ENCODE data around the gene TXNIP. TPM values are rescaled to one million over a fixed set of nuclear protein-coding genes. Genes with fewer than 3 reads are reported as not detected.

TXNIP gene
- polyA plus RNA-seq, 1 donor: 607 TPM

GRCh38 chr1:145956361-145956760 is 40.0 kb downstream of the TXNIP start:
- Histone ChIP-seq H3K4me3 (ENCODE audit: low read length) (peak overlapping the region; percentile 53), H3K4me1 (ENCODE audit: control insufficient read depth, insufficient read depth, low read length) (peaks cover 8% of the 10 kb centered on the region), H3K27me3 (ENCODE audit: control insufficient read depth, insufficient read depth, low read length) (peaks cover 35% of the 10 kb centered on the region), H3K27ac (ENCODE audit: low read length) (peak overlapping the region; percentile 69), H3K9me3 (ENCODE audit: control insufficient read depth, low read depth, low read length) (peaks cover 2% of the 10 kb centered on the region), H3K36me3 (ENCODE audit: control insufficient read depth, insufficient read depth, low read length) (no peaks in the 10 kb centered on the region)
- DNase-seq: no peak

DNA sequence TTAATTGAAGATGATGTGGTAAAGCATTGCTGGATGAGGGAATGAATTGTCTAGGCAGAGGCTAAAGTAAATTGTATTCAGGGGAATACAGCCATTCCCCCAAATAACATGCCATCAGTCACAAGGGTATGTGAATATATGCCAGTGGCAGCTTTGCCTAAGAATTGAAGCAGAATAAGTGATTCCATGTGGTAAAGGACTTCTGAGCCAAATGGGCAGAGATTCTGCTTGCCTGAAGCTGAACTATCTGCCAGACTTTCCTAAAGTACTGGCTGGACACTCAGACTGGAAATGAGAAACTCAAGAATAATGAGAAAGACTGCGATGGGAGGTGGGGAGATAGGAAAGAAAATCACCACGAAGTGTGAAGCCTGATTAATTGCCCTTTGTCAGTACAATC is 40.9 kb downstream of the TXNIP start:
- no CpG with 5 or more reads among the region's 2 CpGs for WGBS (ENCODE audit: insufficient coverage, low lambda C conversion rate)
- Histone ChIP-seq H3K36me3 (ENCODE audit: control insufficient read depth, insufficient read depth, low read length) (no peaks in the 10 kb centered on the region), H3K9me3 (ENCODE audit: control insufficient read depth, low read depth, low read length) (peaks cover 1% of the 10 kb centered on the region), H3K27me3 (ENCODE audit: control insufficient read depth, insufficient read depth, low read length) (peaks cover 26% of the 10 kb centered on the region), H3K4me1 (ENCODE audit: control insufficient read depth, insufficient read depth, low read length) (no peaks in the 10 kb centered on the region), H3K27ac (ENCODE audit: low read length) (no peak overlapping the region), H3K4me3 (ENCODE audit: low read length) (no peak overlapping the region)
- DNase-seq: no peak

GRCh38 chr1:145953861-145954260 is 42.5 kb downstream of the TXNIP start:
- 73% methylated on average over 2 of the region's 6 CpGs for WGBS (ENCODE audit: insufficient coverage, low lambda C conversion rate)
- Histone ChIP-seq H3K27me3 (ENCODE audit: control insufficient read depth, insufficient read depth, low read length) (peaks cover 11% of the 10 kb centered on the region), H3K36me3 (ENCODE audit: control insufficient read depth, insufficient read depth, low read length) (no peaks in the 10 kb centered on the region), H3K4me1 (ENCODE audit: control insufficient read depth, insufficient read depth, low read length) (no peaks in the 10 kb centered on the region), H3K9me3 (ENCODE audit: control insufficient read depth, low read depth, low read length) (no peaks in the 10 kb centered on the region), H3K4me3 (ENCODE audit: low read length) (no peak overlapping the region), H3K27ac (ENCODE audit: low read length) (no peak overlapping the region)
- DNase-seq: no peak

DNA sequence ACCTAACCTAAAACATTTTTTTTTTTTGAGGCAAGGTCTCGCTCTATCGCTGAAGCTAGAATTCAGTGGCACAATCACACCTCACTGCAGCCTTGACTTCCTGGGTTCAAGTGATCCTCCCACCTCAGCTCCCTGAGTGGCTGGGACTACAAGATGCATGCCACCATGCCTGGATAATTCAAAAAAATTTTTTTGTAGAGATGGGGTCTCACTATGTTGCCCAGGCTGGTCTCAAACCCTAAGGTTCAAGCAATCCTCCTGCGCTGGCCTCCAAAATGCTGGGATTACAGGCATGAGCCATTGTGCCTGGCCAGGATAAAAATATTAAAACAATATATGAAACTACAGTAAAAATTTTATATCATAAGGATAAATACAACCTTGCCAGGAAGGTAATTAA is 43.5 kb downstream of the TXNIP start:
- no peaks in the 10 kb centered on the region for H3K36me3 ChIP-seq (ENCODE audit: control insufficient read depth, insufficient read depth, low read length)
- H3K27ac ChIP-seq (ENCODE audit: low read length): no peak overlapping the region
- H3K9me3 ChIP-seq (ENCODE audit: control insufficient read depth, low read depth, low read length): no peaks in the 10 kb centered on the region
- no peak for DNase-seq
- H3K27me3 ChIP-seq (ENCODE audit: control insufficient read depth, insufficient read depth, low read length): peaks cover 7% of the 10 kb centered on the region
- H3K4me1 ChIP-seq (ENCODE audit: control insufficient read depth, insufficient read depth, low read length): no peaks in the 10 kb centered on the region
- no CpG with 5 or more reads among the region's 3 CpGs for whole genome bisulfite sequencing (ENCODE audit: insufficient coverage, low lambda C conversion rate)
- H3K4me3 ChIP-seq (ENCODE audit: low read length): no peak overlapping the region

DNA sequence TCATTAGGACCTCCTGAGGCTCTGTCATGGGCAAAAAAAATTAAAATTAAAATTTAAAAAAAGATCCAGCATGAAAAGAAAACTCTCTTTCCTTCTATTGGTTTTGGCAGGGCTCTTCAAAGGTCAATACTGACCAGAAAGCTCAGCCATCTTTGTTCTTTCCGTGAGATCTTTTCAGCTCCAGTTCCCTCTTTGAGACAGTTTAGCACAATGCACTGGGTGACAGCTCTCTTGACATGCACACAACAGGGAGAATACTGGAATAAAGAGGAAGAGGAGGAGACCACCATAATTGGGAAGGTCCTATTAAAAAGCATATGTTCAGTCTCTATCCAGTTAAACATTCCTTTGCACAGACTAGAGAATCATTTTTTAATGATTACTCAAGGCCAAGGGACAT is 44.9 kb downstream of the TXNIP start:
- H3K27ac ChIP-seq (ENCODE audit: low read length): no peak overlapping the region
- H3K36me3 ChIP-seq (ENCODE audit: control insufficient read depth, insufficient read depth, low read length): peaks cover 2% of the 10 kb centered on the region
- no peaks in the 10 kb centered on the region for H3K9me3 ChIP-seq (ENCODE audit: control insufficient read depth, low read depth, low read length)
- no peak overlapping the region for H3K4me3 ChIP-seq (ENCODE audit: low read length)
- DNase-seq: no peak
- H3K4me1 ChIP-seq (ENCODE audit: control insufficient read depth, insufficient read depth, low read length): no peaks in the 10 kb centered on the region
- WGBS (ENCODE audit: insufficient coverage, low lambda C conversion rate): 100% methylated on average over 1 of the region's 1 CpG
- H3K27me3 ChIP-seq (ENCODE audit: control insufficient read depth, insufficient read depth, low read length): peaks cover 4% of the 10 kb centered on the region

GRCh38 chr1:145949219-145949618 is 47.2 kb downstream of the TXNIP start:
- H3K4me3 ChIP-seq (ENCODE audit: low read length): no peak overlapping the region
- no peak for DNase-seq
- peaks cover 2% of the 10 kb centered on the region for H3K36me3 ChIP-seq (ENCODE audit: control insufficient read depth, insufficient read depth, low read length)
- no peaks in the 10 kb centered on the region for H3K9me3 ChIP-seq (ENCODE audit: control insufficient read depth, low read depth, low read length)
- H3K27ac ChIP-seq (ENCODE audit: low read length): no peak overlapping the region
- H3K4me1 ChIP-seq (ENCODE audit: control insufficient read depth, insufficient read depth, low read length): no peaks in the 10 kb centered on the region
- H3K27me3 ChIP-seq (ENCODE audit: control insufficient read depth, insufficient read depth, low read length): no peaks in the 10 kb centered on the region
- 100% methylated on average over 2 of the region's 4 CpGs for WGBS (ENCODE audit: insufficient coverage, low lambda C conversion rate)

GRCh38 chr1:145947551-145947950 is 48.8 kb downstream of the TXNIP start:
- no CpG with 5 or more reads among the region's 4 CpGs for WGBS (ENCODE audit: insufficient coverage, low lambda C conversion rate)
- no peak overlapping the region for H3K4me3 ChIP-seq (ENCODE audit: low read length)

DNA sequence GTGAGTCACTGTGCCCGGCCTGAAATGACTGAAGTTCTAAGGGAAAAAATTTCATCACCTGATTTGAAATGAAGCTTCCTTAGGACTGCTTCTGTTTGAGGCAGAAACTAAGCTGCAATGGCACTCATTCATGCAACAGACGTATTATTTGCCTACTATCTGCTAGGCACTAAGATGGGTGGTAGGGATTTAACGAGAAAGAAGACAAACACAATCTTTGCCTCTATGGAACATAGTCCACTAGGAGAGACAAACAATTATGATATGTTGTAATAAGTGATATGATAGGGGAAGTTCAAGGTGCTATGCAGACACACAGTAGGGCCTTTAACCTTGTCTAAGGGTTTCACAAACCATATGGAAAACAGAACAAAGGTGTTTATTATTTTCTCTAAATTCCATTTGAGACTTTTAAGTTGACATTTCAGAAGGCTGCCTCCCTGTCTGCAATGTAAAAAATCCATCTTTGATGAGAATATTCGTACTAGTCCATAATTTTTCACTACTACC is 49.8 kb downstream of the TXNIP start:
- peak in 1 of 2 donors; percentile 58 for DNase-seq
- no peak overlapping the region for H3K27ac ChIP-seq (ENCODE audit: low read length)
- no peaks in the 10 kb centered on the region for H3K27me3 ChIP-seq (ENCODE audit: control insufficient read depth, insufficient read depth, low read length)
- H3K4me1 ChIP-seq (ENCODE audit: control insufficient read depth, insufficient read depth, low read length): no peaks in the 10 kb centered on the region
- peaks cover 8% of the 10 kb centered on the region for H3K36me3 ChIP-seq (ENCODE audit: control insufficient read depth, insufficient read depth, low read length)
- H3K9me3 ChIP-seq (ENCODE audit: control insufficient read depth, low read depth, low read length): no peaks in the 10 kb centered on the region
- no CpG with 5 or more reads among the region's 4 CpGs for WGBS (ENCODE audit: insufficient coverage, low lambda C conversion rate)
- no peak overlapping the region for H3K4me3 ChIP-seq (ENCODE audit: low read length)

More at GRCh38 chr1:145947551-145947950, 48.8 kb downstream of the TXNIP start:
- no peak overlapping the region for H3K27ac ChIP-seq (ENCODE audit: low read length)
- H3K27me3 ChIP-seq (ENCODE audit: control insufficient read depth, insufficient read depth, low read length): no peaks in the 10 kb centered on the region
- no peaks in the 10 kb centered on the region for H3K4me1 ChIP-seq (ENCODE audit: control insufficient read depth, insufficient read depth, low read length)
- no peaks in the 10 kb centered on the region for H3K9me3 ChIP-seq (ENCODE audit: control insufficient read depth, low read depth, low read length)
- H3K36me3 ChIP-seq (ENCODE audit: control insufficient read depth, insufficient read depth, low read length): peaks cover 7% of the 10 kb centered on the region
- no peak for DNase-seq

GRCh38 chr1:145944532-145944931 is 51.8 kb downstream of the TXNIP start:
- no peak overlapping the region for H3K4me3 ChIP-seq (ENCODE audit: low read length)
- no peaks in the 10 kb centered on the region for H3K4me1 ChIP-seq (ENCODE audit: control insufficient read depth, insufficient read depth, low read length)
- no peak overlapping the region for H3K27ac ChIP-seq (ENCODE audit: low read length)
- H3K9me3 ChIP-seq (ENCODE audit: control insufficient read depth, low read depth, low read length): no peaks in the 10 kb centered on the region
- no peak for DNase-seq
- H3K27me3 ChIP-seq (ENCODE audit: control insufficient read depth, insufficient read depth, low read length): no peaks in the 10 kb centered on the region
- H3K36me3 ChIP-seq (ENCODE audit: control insufficient read depth, insufficient read depth, low read length): peaks cover 8% of the 10 kb centered on the region
- no CpG with 5 or more reads among the region's 3 CpGs for WGBS (ENCODE audit: insufficient coverage, low lambda C conversion rate)

GRCh38 chr1:145942871-145943270 is 53.5 kb downstream of the TXNIP start:
- Histone ChIP-seq H3K36me3 (ENCODE audit: control insufficient read depth, insufficient read depth, low read length) (peaks cover 8% of the 10 kb centered on the region), H3K9me3 (ENCODE audit: control insufficient read depth, low read depth, low read length) (no peaks in the 10 kb centered on the region), H3K27ac (ENCODE audit: low read length) (no peak overlapping the region), H3K4me1 (ENCODE audit: control insufficient read depth, insufficient read depth, low read length) (no peaks in the 10 kb centered on the region), H3K27me3 (ENCODE audit: control insufficient read depth, insufficient read depth, low read length) (no peaks in the 10 kb centered on the region), H3K4me3 (ENCODE audit: low read length) (no peak overlapping the region)
- DNase-seq: no peak
- 90% methylated on average over 2 of the region's 6 CpGs for WGBS (ENCODE audit: insufficient coverage, low lambda C conversion rate)

All from large intestine (tissue), 3 donors.